ENCODE results near the gene POU3F1.

The POU3F1 gene

GRCh38 chr1:37997256-37998088 lies 49.1 kb downstream of the POU3F1 start:
- no peak overlapping the region for H3K9ac ChIP-seq (ENCODE audit: low read length)
- TF ChIP-seq CTCF (IDR thresholded peaks at IDR 0.05; ENCODE audit: low read depth, low read length) (no peak), EZH2phosphoT487 (IDR thresholded peaks at IDR 0.05; ENCODE audit: low read depth) (no peak)
- H3K27ac ChIP-seq (ENCODE audit: low read length): no peak overlapping the region
- H3K27me3 ChIP-seq (ENCODE audit: low read depth, low read length): no peaks in the 10 kb centered on the region
- no peak overlapping the region for H3K4me2 ChIP-seq (ENCODE audit: low read length)
- H3K4me3 ChIP-seq (ENCODE audit: low read length): no peak overlapping the region
- H3K36me3 ChIP-seq (replicated peaks; ENCODE audit: low read depth, low read length): no peaks in the 10 kb centered on the region
- H4K20me1 ChIP-seq (ENCODE audit: insufficient read depth, low read length): no peaks in the 10 kb centered on the region
- no peaks in the 10 kb centered on the region for H3K9me3 ChIP-seq (ENCODE audit: insufficient read depth, low read length)
- H2AFZ ChIP-seq (ENCODE audit: low read depth, low read length): no peak overlapping the region
- H3K79me2 ChIP-seq (ENCODE audit: low read length): peaks cover 7% of the 10 kb centered on the region; the same call in 1 of the 2 replicates
- H3K4me1 ChIP-seq (ENCODE audit: low read length): peaks cover 11% of the 10 kb centered on the region

- no peaks in the 10 kb centered on the region for H4K20me1 ChIP-seq (ENCODE audit: insufficient read depth, low read length)
- no peak for TF ChIP-seq CTCF (IDR thresholded peaks at IDR 0.05; ENCODE audit: low read depth, low read length)
- no peak for TF ChIP-seq EZH2phosphoT487 (IDR thresholded peaks at IDR 0.05; ENCODE audit: low read depth)
- H3K9me3 ChIP-seq (ENCODE audit: insufficient read depth, low read length): no peaks in the 10 kb centered on the region
- peaks cover 11% of the 10 kb centered on the region for H3K4me1 ChIP-seq (ENCODE audit: low read length)
- peak overlapping the region; percentile 74 for H3K4me2 ChIP-seq (ENCODE audit: low read length)
- peak overlapping the region; percentile 22; the same call in 1 of the 2 replicates for H3K9ac ChIP-seq (ENCODE audit: low read length)
- H3K27me3 ChIP-seq (ENCODE audit: low read depth, low read length): no peaks in the 10 kb centered on the region
- no peak overlapping the region; the same call in 1 of the 2 replicates for H2AFZ ChIP-seq (ENCODE audit: low read depth, low read length)
- no peaks in the 10 kb centered on the region for H3K36me3 ChIP-seq (replicated peaks; ENCODE audit: low read depth, low read length)
- H3K4me3 ChIP-seq (ENCODE audit: low read length): peak overlapping the region; percentile 67
- H3K79me2 ChIP-seq (ENCODE audit: low read length): 0 out of 2 replicates have a peak, but pooled peaks cover 2% of the 10 kb centered on the region
- no peak overlapping the region for H3K27ac ChIP-seq (ENCODE audit: low read length)
These were observed 50.7 kb downstream of the POU3F1 start for GRCh38 chr1:37995751-37996345.

GRCh38 chr1:37994886-37995566 lies 51.6 kb downstream of the POU3F1 start:
- H2AFZ ChIP-seq (ENCODE audit: low read depth, low read length): 0 out of 2 replicates have a peak overlapping the region, but pooled peaks have one; percentile 39
- H3K27me3 ChIP-seq (ENCODE audit: low read depth, low read length): no peaks in the 10 kb centered on the region
- H3K9me3 ChIP-seq (ENCODE audit: insufficient read depth, low read length): no peaks in the 10 kb centered on the region
- H3K36me3 ChIP-seq (replicated peaks; ENCODE audit: low read depth, low read length): no peaks in the 10 kb centered on the region
- peaks cover 11% of the 10 kb centered on the region for H3K4me1 ChIP-seq (ENCODE audit: low read length)
- no peaks in the 10 kb centered on the region for H4K20me1 ChIP-seq (ENCODE audit: insufficient read depth, low read length)
- no peak overlapping the region for H3K27ac ChIP-seq (ENCODE audit: low read length)
- TF ChIP-seq EZH2phosphoT487 (IDR thresholded peaks at IDR 0.05; ENCODE audit: low read depth) (no peak), CTCF (IDR thresholded peaks at IDR 0.05; ENCODE audit: low read depth, low read length) (no peak)
- H3K79me2 ChIP-seq (ENCODE audit: low read length): 0 out of 2 replicates have a peak, but pooled peaks cover 3% of the 10 kb centered on the region
- peak overlapping the region; percentile 74 for H3K4me2 ChIP-seq (ENCODE audit: low read length)
- no peak overlapping the region for H3K9ac ChIP-seq (ENCODE audit: low read length)
- H3K4me3 ChIP-seq (ENCODE audit: low read length): peak overlapping the region; percentile 67

All from OCI-LY3 (cell line).